Activated CD8-positive, alpha-beta memory T cell treated with anti-CD3 and anti-CD28 coated beads, Interleukin-2, amount 50 U/mL, for 24 hours (primary cell): ENCODE measurements around the gene PRKACG.
A peak's percentile ranks its signal among the peaks of the same experiment; 100 is the strongest.
"Not testable (repeated sequence)": the region's sequence is repeated elsewhere in the genome, so short reads cannot be mapped to it uniquely, and the experiment has no call there.

Experiments
- DNase-seq: peaks from one replicate; pipeline ENCODE4 v3.0.0-alpha.2; 2020; ENCODE audit errors: extremely low read depth

Gene PRKACG

GRCh38 chr9:69023650-69024049 lies 9.7 kb upstream of the PRKACG start:
- DNase-seq = no peak

- no peak for DNase-seq
Observed at GRCh38 chr9:69020301-69021145, 6.6 kb upstream of the PRKACG start.

GRCh38 chr9:69019808-69020207 lies 5.9 kb upstream of the PRKACG start:
- DNase-seq = no peak

- no peak for DNase-seq
Observed at GRCh38 chr9:69018737-69019136, 4.8 kb upstream of the PRKACG start.

- DNase-seq = no peak
Observed at GRCh38 chr9:69016191-69017096, 2.5 kb upstream of the PRKACG start.

GRCh38 chr9:69013382-69013727 lies 558 bp downstream of the PRKACG start:
- DNase-seq = no peak

- no peak for DNase-seq
Observed at GRCh38 chr9:69012696-69013381, 1.1 kb downstream of the PRKACG start.

- DNase-seq = no peak
Observed at GRCh38 chr9:69009708-69010107, 4.2 kb downstream of the PRKACG start.

GRCh38 chr9:69004836-69005235 lies 9.1 kb downstream of the PRKACG start:
- DNase-seq = no peak

- DNase-seq = no peak
Observed at GRCh38 chr9:69003051-69003450, 10.9 kb downstream of the PRKACG start.

GRCh38 chr9:69001921-69002320 lies 12.0 kb downstream of the PRKACG start:
- DNase-seq = no peak

GRCh38 chr9:68999393-69000105 lies 14.4 kb downstream of the PRKACG start:
- DNase-seq = peak; percentile 15

GRCh38 chr9:68998812-68999211 lies 15.1 kb downstream of the PRKACG start:
- DNase-seq = no peak

- no peak for DNase-seq
Observed at GRCh38 chr9:68998385-68998784, 15.5 kb downstream of the PRKACG start.

- DNase-seq = no peak
Observed at GRCh38 chr9:68997666-68998065, 16.2 kb downstream of the PRKACG start.

- no peak for DNase-seq
Observed at GRCh38 chr9:68996462-68996861, 17.5 kb downstream of the PRKACG start.

- DNase-seq = no peak
Observed at GRCh38 chr9:68995776-68996175, 18.1 kb downstream of the PRKACG start.

GRCh38 chr9:68991457-68991856 lies 22.5 kb downstream of the PRKACG start:
- DNase-seq = no peak

GRCh38 chr9:68986949-68987348 lies 27.0 kb downstream of the PRKACG start:
- DNase-seq = not testable (repeated sequence)

- DNase-seq = no peak
Observed at GRCh38 chr9:68983522-68984424, 30.1 kb downstream of the PRKACG start.

GRCh38 chr9:68983008-68983411 lies 30.9 kb downstream of the PRKACG start:
- no peak for DNase-seq
